NCI-H446 treated with DMSO at 0.1 percent for 48 hours (cell line): ENCODE results near the gene JADE2.

Experiments
- DNase-seq: peaks from one replicate; lab custom pipeline; 2025; lab: John Stamatoyannopoulos, UW

Gene JADE2

GRCh38 chr5:134530301-134531077, 5.0 kb downstream of the JADE2 start:
- no peak for DNase-seq

GRCh38 chr5:134533115-134533815, 7.8 kb downstream of the JADE2 start:
- no peak for DNase-seq

- no peak for DNase-seq
Measured at GRCh38 chr5:134534058-134534725, 8.7 kb downstream of the JADE2 start.

GRCh38 chr5:134534726-134535110, 9.2 kb downstream of the JADE2 start:
- DNase-seq: no peak

- no peak for DNase-seq
Measured at GRCh38 chr5:134536876-134537275, 11.4 kb downstream of the JADE2 start.

GRCh38 chr5:134537297-134537696, 11.8 kb downstream of the JADE2 start:
- DNase-seq: no peak

DNA sequence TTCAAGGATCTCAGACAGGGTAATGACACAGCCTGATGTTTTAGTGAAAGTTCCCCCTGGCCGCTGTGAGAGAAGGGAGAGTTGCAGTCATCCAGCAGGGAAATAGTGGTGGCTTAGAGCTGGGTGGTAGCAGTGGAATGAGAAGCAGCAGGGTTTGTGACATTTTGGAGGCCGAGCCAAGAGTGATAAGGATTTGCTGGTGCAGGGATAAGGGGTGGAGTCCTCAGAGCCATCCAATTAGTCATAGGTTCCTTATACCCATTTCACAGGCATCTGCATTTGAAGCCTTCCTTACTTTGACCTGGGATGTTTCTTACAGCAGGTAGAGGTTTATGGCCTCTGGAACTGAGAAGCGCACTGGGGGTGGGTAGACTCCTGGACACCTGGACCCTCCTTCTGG, 12.8 kb downstream of the JADE2 start:
- DNase-seq: no peak

DNA sequence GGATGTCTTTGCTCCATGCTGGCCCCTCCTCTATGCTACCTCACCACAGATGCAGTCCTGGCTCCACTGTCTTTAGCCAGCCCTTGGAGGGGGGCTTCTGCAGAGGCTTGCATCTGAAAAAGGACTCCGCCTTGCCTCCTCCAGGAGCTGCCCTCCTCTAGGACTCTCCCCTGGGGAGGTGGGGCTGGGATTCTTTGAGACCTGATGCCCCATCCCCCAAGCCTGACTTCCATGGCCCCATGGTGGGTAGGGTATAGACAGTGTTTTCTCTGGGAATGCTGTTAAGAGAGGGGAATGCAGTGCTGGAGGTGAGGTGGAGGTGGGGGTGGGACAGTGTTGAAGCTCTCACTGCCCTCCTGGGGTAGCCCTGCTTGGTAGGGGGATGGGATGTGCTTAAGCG, 14.3 kb downstream of the JADE2 start:
- no peak for DNase-seq

- DNase-seq: no peak
Measured at GRCh38 chr5:134540747-134541733, 15.6 kb downstream of the JADE2 start.

- no peak for DNase-seq
Measured at GRCh38 chr5:134541736-134542376, 16.4 kb downstream of the JADE2 start.

GRCh38 chr5:134543820-134544614, 18.5 kb downstream of the JADE2 start:
- no peak for DNase-seq

- DNase-seq: no peak
Measured at GRCh38 chr5:134545070-134545868, 19.8 kb downstream of the JADE2 start.

- no peak for DNase-seq
Measured at GRCh38 chr5:134547066-134547465, 21.6 kb downstream of the JADE2 start.

DNA sequence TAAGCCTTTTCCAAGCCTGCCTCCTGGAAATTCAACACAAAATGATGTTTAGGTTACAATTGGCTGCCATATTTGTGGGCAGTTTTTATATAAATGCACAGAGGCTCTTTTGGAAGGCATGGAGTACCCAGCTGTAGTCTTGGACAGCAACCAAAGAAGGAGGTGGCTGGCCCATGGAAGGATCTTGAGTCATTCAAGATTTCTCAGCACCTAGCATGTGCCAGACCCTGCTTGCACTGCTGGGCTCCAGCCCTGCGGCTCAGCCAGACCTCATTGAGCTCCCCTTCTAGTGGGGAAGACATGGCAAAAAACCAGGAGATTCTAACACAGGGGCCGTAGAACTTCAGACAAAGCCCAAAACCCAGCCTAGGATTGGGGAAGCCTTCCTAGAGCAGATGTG, 22.1 kb downstream of the JADE2 start:
- peak; percentile 58 for DNase-seq

DNA sequence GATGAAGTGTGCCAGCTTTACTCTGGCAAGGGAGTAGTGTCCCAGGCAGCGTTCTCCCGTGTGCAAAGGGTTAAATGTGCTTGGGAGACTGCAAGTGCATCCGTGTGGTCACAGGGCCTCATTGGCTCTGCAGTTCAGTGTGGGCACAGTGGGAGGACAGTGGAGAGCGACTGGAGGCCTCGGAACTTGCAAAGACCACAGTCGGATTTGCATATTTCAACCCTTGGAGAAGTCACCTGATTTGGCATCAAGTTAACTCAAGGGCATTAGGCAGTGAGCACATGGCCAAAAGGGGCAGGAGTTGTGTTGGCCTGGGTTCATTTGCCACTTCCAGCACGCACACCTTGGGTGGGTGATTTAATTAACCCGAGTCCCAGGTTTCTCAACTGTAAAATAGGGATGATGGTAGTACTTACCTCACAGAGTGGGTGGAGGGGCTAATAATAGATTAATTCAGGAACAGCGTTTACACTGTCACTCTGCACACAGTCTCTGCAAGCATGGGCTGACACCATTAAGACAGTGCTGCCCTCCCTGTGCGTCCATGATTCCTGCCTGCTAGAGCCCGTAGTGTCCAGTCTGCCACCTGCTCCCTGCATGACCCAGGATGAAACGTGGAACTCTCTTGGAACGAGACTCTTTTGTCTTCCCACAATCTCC, 22.7 kb downstream of the JADE2 start:
- no peak for DNase-seq

- no peak for DNase-seq
Measured at GRCh38 chr5:134549714-134550113, 24.2 kb downstream of the JADE2 start.

- DNase-seq: no peak
Measured at GRCh38 chr5:134550271-134551214, 25.1 kb downstream of the JADE2 start.

DNA sequence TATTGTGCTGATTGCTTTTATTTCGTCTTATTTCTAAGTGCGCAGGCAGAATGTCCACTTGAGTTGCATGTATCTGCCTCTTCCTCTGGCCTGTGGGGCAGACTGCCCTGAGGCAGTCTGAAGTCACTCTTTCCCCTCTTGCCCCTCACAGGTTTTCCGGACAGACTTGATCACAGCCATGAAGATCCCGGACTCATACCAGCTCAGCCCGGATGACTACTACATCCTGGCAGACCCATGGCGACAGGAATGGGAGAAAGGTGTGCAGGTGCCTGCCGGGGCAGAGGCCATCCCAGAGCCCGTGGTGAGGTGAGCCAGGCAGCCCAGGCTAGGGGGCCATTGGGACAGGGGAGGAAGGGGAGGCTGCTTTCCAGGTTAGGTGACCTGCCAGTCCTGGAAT, 26.4 kb downstream of the JADE2 start:
- DNase-seq: no peak
